Fibroblast of the aortic adventitia (primary cell): ENCODE measurements around the gene EFR3B. TPM values are rescaled to one million over a fixed set of nuclear protein-coding genes. Genes with fewer than 3 reads are reported as not detected.
"Not testable (repeated sequence)": the region's sequence is repeated elsewhere in the genome, so short reads cannot be mapped to it uniquely, and the experiment has no call there.

ENCODE experiments used
- DNase-seq: peaks from one replicate; pipeline ENCODE4 v3.0.0-alpha.2; 2010; ENCODE audit warnings: low read depth
- H3K4me3 ChIP-seq: 2 replicates; pipeline ENCODE4 v1.5.1; 2011; ENCODE audit warnings: low read depth, mild to moderate bottlenecking, control low read depth, low read length, moderate library complexity
- total RNA-seq: library from RNA; depleted of rRNA; stranded (reverse); fragments of >200 nt; gene quantifications from 2 replicates; pipeline ENCODE4 v1.2.3, GENCODE V29; 2012; ENCODE audit warnings: low replicate concordance
- TF ChIP-seq, protein P1 (sequence below): IDR thresholded peaks from 2 replicates; pipeline ENCODE4 v1.5.1; 2011; ENCODE audit warnings: mild to moderate bottlenecking, low read length, control low read depth, inconsistent platforms; ENCODE audit not compliant: insufficient read depth

EFR3B gene, protein sequence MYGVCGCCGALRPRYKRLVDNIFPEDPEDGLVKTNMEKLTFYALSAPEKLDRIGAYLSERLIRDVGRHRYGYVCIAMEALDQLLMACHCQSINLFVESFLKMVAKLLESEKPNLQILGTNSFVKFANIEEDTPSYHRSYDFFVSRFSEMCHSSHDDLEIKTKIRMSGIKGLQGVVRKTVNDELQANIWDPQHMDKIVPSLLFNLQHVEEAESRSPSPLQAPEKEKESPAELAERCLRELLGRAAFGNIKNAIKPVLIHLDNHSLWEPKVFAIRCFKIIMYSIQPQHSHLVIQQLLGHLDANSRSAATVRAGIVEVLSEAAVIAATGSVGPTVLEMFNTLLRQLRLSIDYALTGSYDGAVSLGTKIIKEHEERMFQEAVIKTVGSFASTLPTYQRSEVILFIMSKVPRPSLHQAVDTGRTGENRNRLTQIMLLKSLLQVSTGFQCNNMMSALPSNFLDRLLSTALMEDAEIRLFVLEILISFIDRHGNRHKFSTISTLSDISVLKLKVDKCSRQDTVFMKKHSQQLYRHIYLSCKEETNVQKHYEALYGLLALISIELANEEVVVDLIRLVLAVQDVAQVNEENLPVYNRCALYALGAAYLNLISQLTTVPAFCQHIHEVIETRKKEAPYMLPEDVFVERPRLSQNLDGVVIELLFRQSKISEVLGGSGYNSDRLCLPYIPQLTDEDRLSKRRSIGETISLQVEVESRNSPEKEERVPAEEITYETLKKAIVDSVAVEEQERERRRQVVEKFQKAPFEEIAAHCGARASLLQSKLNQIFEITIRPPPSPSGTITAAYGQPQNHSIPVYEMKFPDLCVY
- 0.99 and 1.1 TPM in 2 replicates for total RNA-seq

DNA sequence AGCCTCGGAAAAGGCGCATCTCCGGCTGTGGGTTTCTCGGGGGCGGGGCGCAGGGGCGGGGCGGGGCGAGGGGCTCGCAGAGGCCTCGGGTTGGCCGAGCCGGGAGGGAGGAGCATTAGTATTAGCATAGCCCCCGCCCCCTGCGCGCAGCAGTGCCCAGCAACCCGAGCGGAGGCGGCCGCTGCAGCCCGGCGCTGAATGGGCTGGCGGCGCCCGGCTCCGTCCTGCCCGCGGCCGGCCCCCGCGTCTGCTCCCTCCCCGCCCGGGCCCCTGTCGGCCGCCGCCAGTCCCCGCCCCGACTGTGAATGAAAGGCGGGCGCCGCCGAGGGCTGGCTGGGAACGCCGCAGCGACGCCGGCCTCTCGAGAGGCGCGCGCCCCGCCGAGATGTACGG lies at the start of gene EFR3B:
EFR3B (plus strand) TSS at position 149 of the 393 bp plus-strand sequence; CDS start at position 386, 237 bp downstream.
- TF ChIP-seq, protein P1, sequence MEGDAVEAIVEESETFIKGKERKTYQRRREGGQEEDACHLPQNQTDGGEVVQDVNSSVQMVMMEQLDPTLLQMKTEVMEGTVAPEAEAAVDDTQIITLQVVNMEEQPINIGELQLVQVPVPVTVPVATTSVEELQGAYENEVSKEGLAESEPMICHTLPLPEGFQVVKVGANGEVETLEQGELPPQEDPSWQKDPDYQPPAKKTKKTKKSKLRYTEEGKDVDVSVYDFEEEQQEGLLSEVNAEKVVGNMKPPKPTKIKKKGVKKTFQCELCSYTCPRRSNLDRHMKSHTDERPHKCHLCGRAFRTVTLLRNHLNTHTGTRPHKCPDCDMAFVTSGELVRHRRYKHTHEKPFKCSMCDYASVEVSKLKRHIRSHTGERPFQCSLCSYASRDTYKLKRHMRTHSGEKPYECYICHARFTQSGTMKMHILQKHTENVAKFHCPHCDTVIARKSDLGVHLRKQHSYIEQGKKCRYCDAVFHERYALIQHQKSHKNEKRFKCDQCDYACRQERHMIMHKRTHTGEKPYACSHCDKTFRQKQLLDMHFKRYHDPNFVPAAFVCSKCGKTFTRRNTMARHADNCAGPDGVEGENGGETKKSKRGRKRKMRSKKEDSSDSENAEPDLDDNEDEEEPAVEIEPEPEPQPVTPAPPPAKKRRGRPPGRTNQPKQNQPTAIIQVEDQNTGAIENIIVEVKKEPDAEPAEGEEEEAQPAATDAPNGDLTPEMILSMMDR, result no peak
- H3K4me3 ChIP-seq, result peak within 1 kb of the TSS; percentile 67
- peak; percentile 83 for DNase-seq

DNA sequence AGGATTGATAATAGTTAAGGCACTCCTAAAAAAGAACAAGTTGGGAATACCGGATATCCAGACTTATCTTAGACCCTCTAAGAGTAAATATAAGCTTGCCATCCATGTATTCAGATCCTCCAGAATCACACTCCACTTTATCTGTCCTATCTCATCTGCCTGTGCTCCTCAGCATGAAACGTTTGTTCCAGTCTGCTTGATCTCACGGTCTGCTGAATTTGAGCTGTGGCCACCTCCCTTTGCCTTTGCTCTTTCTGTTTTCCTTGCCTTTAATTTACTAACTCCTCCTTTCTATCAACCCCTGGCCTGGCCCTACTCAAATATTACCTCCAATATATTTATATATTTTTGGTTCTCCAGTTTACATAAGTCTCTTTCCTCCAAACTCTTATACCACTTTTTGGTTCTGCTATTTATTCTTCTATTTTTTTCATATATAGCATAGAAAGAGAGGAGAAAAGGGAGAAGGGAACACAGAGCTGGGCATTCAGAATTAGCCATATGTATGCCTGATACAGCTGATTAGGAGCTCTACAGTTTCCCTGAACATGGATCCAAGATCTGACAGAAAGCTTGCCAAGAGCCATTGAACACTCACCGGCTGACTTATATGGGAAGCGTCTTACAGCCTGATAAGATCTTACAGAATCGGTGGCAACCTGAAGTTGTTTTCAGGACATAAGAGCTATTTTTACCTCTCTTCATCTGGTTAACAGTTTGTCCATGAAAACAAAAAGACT lies 48.3 kb upstream of the EFR3B start:
- DNase-seq, result peak; percentile 51
- H3K4me3 ChIP-seq, result no peak overlapping the region
- TF ChIP-seq, protein P1, result no peak

DNA sequence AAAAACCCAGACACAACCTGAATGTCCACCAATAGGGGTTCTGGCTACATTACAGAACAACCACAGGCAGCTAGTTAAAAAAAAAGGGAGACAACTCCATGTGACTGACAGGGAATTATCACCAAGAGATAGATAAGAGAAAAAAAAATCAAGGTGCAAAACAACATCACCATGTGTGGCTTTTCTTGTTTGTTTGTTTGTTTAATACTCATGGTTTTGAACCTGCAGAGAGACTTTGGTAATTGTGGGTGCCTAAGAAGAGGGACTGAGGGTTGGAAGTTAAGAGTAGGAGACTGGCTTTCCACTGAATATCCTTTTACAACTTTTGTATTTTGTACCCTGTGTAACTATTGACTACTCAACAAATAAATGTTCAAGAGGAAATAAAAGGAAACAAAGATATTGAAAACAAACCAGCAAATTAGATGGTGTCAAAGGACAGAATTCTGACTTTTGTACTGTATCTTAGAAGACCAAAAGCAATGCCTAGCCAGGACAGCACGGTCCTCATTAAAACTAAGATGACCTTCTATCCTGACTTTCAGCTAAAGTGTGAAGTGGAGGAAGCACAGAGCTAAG lies 47.6 kb upstream of the EFR3B start:
- TF ChIP-seq, protein P1, result no peak
- H3K4me3 ChIP-seq, result no peak overlapping the region
- DNase-seq, result no peak

DNA sequence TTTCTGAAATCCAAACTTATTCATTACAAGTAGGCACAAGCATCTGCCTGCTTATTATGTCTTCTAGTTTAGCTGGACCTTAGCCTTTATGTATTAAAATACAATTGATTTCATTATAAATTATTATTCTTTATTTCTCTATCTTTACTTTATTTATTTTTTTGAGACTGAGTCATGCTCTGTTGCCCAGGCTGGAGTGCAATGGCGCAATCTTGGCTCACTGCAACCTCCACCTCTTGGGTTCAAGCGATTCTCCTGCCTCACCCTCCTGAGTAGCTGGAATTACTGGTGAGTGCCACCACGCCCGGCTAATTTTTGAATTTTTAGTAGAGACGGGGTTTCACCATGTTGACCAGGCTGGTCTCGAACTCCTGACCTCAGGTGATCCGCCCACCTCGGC lies 42.8 kb upstream of the EFR3B start:
- DNase-seq, H3K4me3 ChIP-seq: not testable (repeated sequence)

DNA sequence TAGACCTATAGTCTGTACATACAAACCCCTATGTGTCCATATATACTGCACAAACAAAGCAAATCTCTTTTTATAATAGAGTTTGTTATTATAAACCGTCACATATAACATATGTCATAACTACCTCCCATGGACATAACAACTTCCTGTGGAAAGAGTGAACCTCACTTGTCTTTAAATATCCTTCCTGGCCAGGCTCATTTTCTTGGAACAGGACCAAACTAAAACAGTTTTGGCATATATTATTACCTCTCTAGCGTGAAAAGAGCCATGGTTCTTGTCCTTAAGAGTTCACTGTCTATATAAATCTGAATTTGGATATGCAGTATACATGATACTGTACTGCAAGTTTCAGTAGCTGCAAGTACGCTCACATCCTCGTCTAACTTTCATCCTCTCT lies 41.8 kb upstream of the EFR3B start:
- H3K4me3 ChIP-seq, result no peak overlapping the region
- TF ChIP-seq, protein P1, result no peak
- peak; percentile 16 for DNase-seq

DNA sequence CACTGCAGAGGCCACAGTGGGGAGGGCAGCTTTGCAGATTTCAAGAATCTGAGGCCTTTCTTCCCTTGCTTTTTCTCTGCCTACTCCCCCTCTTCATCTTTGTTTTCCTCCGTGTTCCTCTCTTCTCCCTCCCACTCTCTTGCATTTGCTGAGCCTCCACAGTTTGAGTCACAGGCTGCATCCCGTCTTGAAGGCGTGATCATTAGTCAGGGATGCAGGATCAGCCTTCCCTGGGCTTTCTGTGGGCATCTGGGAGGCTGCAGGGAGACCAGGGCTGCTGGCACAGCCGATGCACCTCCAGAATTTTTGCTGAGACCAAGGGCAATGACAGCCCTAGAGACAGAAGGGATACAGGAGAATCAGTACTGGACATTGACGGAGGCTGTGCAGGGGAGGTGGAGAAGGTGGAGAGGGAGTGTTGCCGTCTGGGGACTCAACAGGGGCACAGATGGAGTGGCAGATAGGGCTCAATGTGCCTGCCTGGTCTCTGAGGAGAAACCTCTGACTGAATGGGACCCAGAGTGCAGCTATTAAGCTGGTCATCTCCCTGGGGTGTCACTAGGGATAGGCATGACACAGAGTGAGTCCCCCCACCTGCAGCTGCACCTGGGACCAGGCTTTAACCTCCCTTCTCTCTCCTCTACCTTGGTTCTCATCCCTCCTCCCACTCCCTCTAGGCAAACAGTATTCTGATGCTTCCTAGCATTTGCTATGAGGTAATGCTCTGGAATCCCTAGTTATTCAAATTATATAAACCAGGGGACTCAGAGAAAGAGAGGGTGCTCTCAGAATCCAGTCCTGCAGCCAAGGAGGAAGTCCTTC lies 41.2 kb upstream of the EFR3B start:
- TF ChIP-seq, protein P1, result no peak

More for the DNA sequence above, 41.2 kb upstream of the EFR3B start:
- DNase-seq, result peak; percentile 23
- H3K4me3 ChIP-seq, result no peak overlapping the region
